HCT116 (cell line): Measurements from ENCODE around the gene SRGAP1. TPM values are rescaled to one million over a fixed set of nuclear protein-coding genes. Genes with fewer than 3 reads are reported as not detected.

Experiments used
- ATAC-seq: fragments of 200-7000 bp; cut with Tn5 transposase; 2 replicates; pipeline ENCODE4 v1.9.1; 2020; ENCODE audit warnings: mild to moderate bottlenecking, moderate library complexity
- BruUV-seq: library from RNA; stranded (reverse); fragments of 400-500 nt; replicated peaks from 2 replicates; lab custom pipeline; 2021; lab: Mats Ljungman, UMichigan
- CTCF ChIA-PET: fragments of 300-600 bp; sonication (Branson Sonifier 250); formaldehyde crosslinking; loops from one replicate; lab custom pipeline; 2021; ENCODE audit warnings: antibody characterized with exemption; lab: Charles Lee
- POLR2A ChIA-PET: fragments of 300-600, 350-600 bp; sonication (Branson Sonifier 250); formaldehyde crosslinking; loops from one replicate; lab custom pipeline; 2021; ENCODE audit warnings: antibody characterized with exemption; lab: Charles Lee
- RAD21 ChIA-PET, 2 experiments: fragments of 300-600 bp; sonication (Branson Sonifier 250); formaldehyde crosslinking; loops; one replicate each; lab custom pipeline; 2023; ENCODE audit warnings: low total read pairs in 2 of 2; ENCODE audit not compliant: uncharacterized antibody in 2 of 2, unreplicated experiment in 2 of 2, low non-redundant PET in 1 of 2; lab: Charles Lee
- DNase-seq: peaks from one replicate; pipeline ENCODE4 v3.0.0-alpha.2; 2010; ENCODE audit warnings: low read depth, low spot score
- H2AFZ ChIP-seq: fragments of 200-600 bp; shearing (Covaris generic), sonication (generic); 2 replicates; pipeline ENCODE4 v1.6.1; 2017; ENCODE audit warnings: low read depth, mixed run types, mixed read lengths, antibody characterized with exemption, low read length; ENCODE audit not compliant: poor library complexity, severe bottlenecking
- H3K27ac ChIP-seq: 2 replicates; pipeline ENCODE4 v1.5.1; 2012; ENCODE audit warnings: low read depth, low read length
- H3K27me3 ChIP-seq: fragments of 200-600 bp; sonication (generic); 2 replicates; pipeline ENCODE4 v1.6.1; 2016; ENCODE audit warnings: mixed run types, low read length, mixed read lengths; ENCODE audit not compliant: insufficient read depth
- H3K36me3 ChIP-seq, 2 experiments: fragments of 200-500 bp in 1 of 2; fragments of 200-600 bp in 1 of 2; sonication (Bioruptor generic) in 1 of 2; sonication (generic) in 1 of 2; 2 replicates each; pipeline versions ENCODE4 v1.5.1 to v1.6.1; 2014 to 2016; ENCODE audit warnings: low read length in 2 of 2, inconsistent platforms in 1 of 2, mixed read lengths in 1 of 2, mixed run types in 1 of 2; ENCODE audit not compliant: insufficient read depth in 2 of 2, control insufficient read depth in 1 of 2
- H3K4me1 ChIP-seq, 2 experiments: fragments of 200-600 bp in 1 of 2; sonication (generic) in 1 of 2; 2 replicates each; pipeline versions ENCODE4 v1.5.1 to v1.6.1; 2012 to 2017; ENCODE audit warnings: low read length in 2 of 2, inconsistent platforms in 1 of 2, mild to moderate bottlenecking in 1 of 2, mixed read lengths in 1 of 2, mixed run types in 1 of 2, moderate library complexity in 1 of 2; ENCODE audit not compliant: insufficient read depth in 2 of 2, control insufficient read depth in 1 of 2
- H3K4me2 ChIP-seq: fragments of 200-600 bp; sonication (generic); 2 replicates; pipeline ENCODE4 v1.6.1; 2017; ENCODE audit warnings: mixed run types, low read length, mixed read lengths
- H3K4me3 ChIP-seq, 2 experiments: fragments of 200-600 bp in 1 of 2; sonication (generic) in 1 of 2; replicated peaks in 1 of 2; 2 replicates each; pipeline ENCODE4 v1.5.1; 2011 to 2016; ENCODE audit warnings: low read length in 2 of 2, control low read depth in 1 of 2, low read depth in 1 of 2, mild to moderate bottlenecking in 1 of 2, mixed read lengths in 1 of 2, mixed run types in 1 of 2
- H3K79me2 ChIP-seq: fragments of 200-600 bp; sonication (generic); 2 replicates; pipeline ENCODE4 v1.6.1; 2017; ENCODE audit warnings: mild to moderate bottlenecking, mixed run types, low read length, moderate library complexity, mixed read lengths; ENCODE audit not compliant: insufficient read depth
- H3K9ac ChIP-seq: fragments of 200-600 bp; sonication (generic); 2 replicates; pipeline ENCODE4 v1.6.1; 2016; ENCODE audit warnings: low read length, mixed read lengths
- H3K9me2 ChIP-seq: fragments of 200-600 bp; sonication (generic), shearing (Covaris generic); 2 replicates; pipeline ENCODE4 v1.6.1; 2017; ENCODE audit warnings: mixed run types, mild to moderate bottlenecking, moderate library complexity; ENCODE audit not compliant: insufficient read depth
- H3K9me3 ChIP-seq, 2 experiments: fragments of 200-500 bp in 1 of 2; fragments of 200-600 bp in 1 of 2; sonication (Bioruptor generic) in 1 of 2; sonication (generic) in 1 of 2; 2 replicates each; pipeline ENCODE4 v1.6.1; 2014 to 2017; ENCODE audit warnings: low read length in 2 of 2, mixed read lengths in 2 of 2, inconsistent platforms in 1 of 2, low read depth in 1 of 2, mild to moderate bottlenecking in 1 of 2, mixed run types in 1 of 2, moderate library complexity in 1 of 2; ENCODE audit not compliant: control insufficient read depth in 1 of 2, insufficient read depth in 1 of 2
- H4K20me1 ChIP-seq: fragments of 200-600 bp; sonication (generic), shearing (Covaris generic); 2 replicates; pipeline ENCODE4 v1.6.1; 2017; ENCODE audit warnings: mixed run types, mild to moderate bottlenecking, moderate library complexity; ENCODE audit not compliant: insufficient read depth
- EGR1 ChIP-seq: IDR thresholded peaks from 2 replicates; pipeline ENCODE4 v1.6.1; 2012; ENCODE audit warnings: low read depth
- ELF1 ChIP-seq: IDR thresholded peaks from 2 replicates; pipeline ENCODE4 v1.6.1; 2012; ENCODE audit warnings: low read depth, borderline replicate concordance
- EZH2phosphoT487 ChIP-seq: fragments of 200-600 bp; IDR thresholded peaks from 2 replicates; pipeline ENCODE4 v1.6.1; 2018; ENCODE audit warnings: antibody characterized with exemption, borderline replicate concordance
- FOSL1 ChIP-seq: IDR thresholded peaks from 2 replicates; pipeline ENCODE4 v1.6.1; 2012; ENCODE audit warnings: low read depth
- JUND ChIP-seq: IDR thresholded peaks from 2 replicates; pipeline ENCODE4 v1.6.1; 2012
- POLR2A ChIP-seq: IDR thresholded peaks from 2 replicates; pipeline ENCODE4 v1.7.0; 2011; ENCODE audit warnings: borderline replicate concordance; ENCODE audit not compliant: insufficient read depth, insufficient read length; ENCODE audit errors: extremely low read depth
- RAD21 ChIP-seq: IDR thresholded peaks from 2 replicates; pipeline ENCODE4 v1.6.1; 2012; ENCODE audit warnings: low read depth, mild to moderate bottlenecking
- SIN3A ChIP-seq: IDR thresholded peaks from 2 replicates; pipeline ENCODE4 v1.6.1; 2012; ENCODE audit warnings: low read depth
- SP1 ChIP-seq: IDR thresholded peaks from 2 replicates; pipeline ENCODE4 v1.6.1; 2012; ENCODE audit warnings: low read depth
- SRF ChIP-seq: IDR thresholded peaks from 2 replicates; pipeline ENCODE4 v1.6.1; 2012; ENCODE audit warnings: low read depth
- ZNF274 ChIP-seq: fragments of 200-500 bp; sonication (Bioruptor generic); IDR thresholded peaks from 2 replicates; pipeline ENCODE4 v1.6.1; 2014; ENCODE audit warnings: mild to moderate bottlenecking, low read depth, low read length, inconsistent platforms
- intact Hi-C: fragments of 100-400 bp; cut with micrococcal nuclease; formaldehyde crosslinking; loops from 2 replicates; pipeline ENCODE4 v1.10.0; 2022
- total RNA-seq: library from RNA; stranded (reverse); gene quantifications from one replicate; pipeline ENCODE4 v1.2.1, GENCODE V29; 2021; ENCODE audit not compliant: unreplicated experiment
- TF ChIP-seq, protein P1 (sequence below): IDR thresholded peaks from 2 replicates; pipeline ENCODE4 v1.6.1; 2012
- TF ChIP-seq, protein P2 (sequence below): IDR thresholded peaks from 2 replicates; pipeline ENCODE4 v1.6.1; 2012; ENCODE audit warnings: low read depth

SRGAP1 gene
- total RNA-seq, 1 experiment from 2014 or later: 16.6 TPM

DNA sequence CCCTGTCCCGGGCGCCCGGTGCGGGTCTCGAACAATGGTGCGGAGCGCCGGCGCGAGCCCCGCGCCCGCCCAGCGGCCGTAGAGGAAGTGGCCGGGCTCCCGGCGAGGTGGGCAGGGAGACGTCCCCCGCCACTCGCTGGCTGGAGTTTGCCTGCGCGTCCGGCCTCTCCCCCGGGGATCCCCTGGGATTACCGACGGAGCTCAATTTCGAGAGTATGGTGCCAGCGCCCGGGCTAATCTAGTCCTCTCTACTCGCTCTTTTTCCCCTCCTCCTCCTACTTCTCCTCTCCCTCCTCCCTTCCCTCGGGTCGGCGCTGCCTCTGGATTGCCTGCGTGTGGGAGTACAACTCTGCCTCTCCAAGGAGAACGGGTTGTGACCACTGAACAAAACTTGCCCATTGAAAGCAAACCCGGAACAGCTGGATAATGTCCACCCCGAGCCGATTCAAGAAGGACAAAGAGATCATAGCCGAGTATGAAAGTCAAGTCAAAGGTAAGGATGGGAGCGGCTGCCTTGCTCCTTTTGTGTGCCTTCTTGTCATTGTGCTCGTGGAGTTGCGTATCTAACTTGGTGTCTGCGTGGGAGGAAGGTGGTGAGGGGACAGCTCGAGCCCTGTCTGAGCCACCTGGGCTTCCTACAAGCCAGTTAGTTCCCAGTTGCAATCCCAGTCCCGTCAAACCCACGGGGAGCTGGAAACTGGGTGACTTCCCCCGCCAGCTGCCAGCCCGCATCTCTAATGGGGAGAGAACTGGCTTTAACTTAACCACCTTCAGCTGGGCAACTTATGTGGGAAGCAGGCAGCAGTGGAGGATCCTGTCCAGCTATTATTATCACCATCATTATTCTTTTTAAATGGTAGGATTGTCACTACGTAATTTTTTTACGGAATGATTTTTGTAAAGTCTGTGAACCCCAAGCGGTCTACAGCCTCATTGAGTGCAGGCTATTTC, at the start of gene SRGAP1 (continued):
- TF ChIP-seq EGR1 (peak; percentile 64), POLR2A (no peak), FOSL1 (no peak)
- TF ChIP-seq, protein P1, sequence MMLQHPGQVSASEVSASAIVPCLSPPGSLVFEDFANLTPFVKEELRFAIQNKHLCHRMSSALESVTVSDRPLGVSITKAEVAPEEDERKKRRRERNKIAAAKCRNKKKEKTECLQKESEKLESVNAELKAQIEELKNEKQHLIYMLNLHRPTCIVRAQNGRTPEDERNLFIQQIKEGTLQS: no peak

DNA sequence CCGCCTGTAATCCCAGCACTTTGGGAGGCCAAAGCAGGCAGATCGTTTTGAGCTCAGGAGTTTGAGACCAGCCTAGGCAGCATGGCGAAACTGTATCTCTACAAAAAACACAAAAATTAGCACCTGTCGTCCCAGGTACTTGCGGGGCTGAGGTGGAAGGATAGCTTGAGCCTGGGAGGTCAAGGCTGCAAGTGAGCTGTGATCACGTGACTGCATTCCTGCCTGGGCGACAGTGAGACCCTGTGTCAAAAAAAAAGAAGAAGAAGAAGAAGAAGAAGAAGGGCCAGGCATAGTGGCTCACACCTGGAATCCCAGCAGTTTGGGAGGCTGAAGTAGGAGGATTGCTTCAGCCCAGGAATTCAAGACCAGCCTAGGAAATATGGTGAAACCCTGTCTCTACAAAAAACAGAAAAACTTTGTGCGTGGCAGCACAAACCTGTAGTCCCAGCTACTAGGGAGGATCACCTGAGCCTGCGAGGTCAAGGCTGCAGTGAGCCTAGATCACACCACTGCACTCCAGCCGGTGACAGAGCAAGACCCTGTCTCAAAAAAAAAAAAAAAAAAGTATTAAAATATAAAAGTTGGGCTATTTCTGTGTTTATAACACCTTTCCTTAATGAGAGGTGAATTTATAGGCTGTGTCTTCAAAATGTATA, 49.3 kb upstream of the SRGAP1 start:
- no peak overlapping the region for H2AFZ ChIP-seq
- no peak overlapping the region for H3K27ac ChIP-seq
- no peak overlapping the region for H3K4me2 ChIP-seq
- POLR2A ChIA-PET: no interaction called here
- H3K79me2 ChIP-seq: no peaks in the 10 kb centered on the region
- no peaks in the 10 kb centered on the region; the same call in 1 of the 2 replicates for H3K9me2 ChIP-seq
- H4K20me1 ChIP-seq: no peaks in the 10 kb centered on the region
- H3K36me3 ChIP-seq: 0 out of 4 replicates have a peak, but pooled peaks cover 0 to 2% of the 10 kb centered on the region in 2 experiments
- no peaks in the 10 kb centered on the region for H3K27me3 ChIP-seq
- DNase-seq (no peak), ATAC-seq (no peak)
- RAD21 ChIA-PET: no interaction called here
- no TSS peak for BruUV-seq
- CTCF ChIA-PET: no interaction called here
- no peaks in the 10 kb centered on the region for H3K9me3 ChIP-seq
- intact Hi-C loops: no loop called here
- TF ChIP-seq ELF1: no peak
- no peak for TF ChIP-seq RAD21
- no peak for TF ChIP-seq SP1
- TF ChIP-seq, protein P2, sequence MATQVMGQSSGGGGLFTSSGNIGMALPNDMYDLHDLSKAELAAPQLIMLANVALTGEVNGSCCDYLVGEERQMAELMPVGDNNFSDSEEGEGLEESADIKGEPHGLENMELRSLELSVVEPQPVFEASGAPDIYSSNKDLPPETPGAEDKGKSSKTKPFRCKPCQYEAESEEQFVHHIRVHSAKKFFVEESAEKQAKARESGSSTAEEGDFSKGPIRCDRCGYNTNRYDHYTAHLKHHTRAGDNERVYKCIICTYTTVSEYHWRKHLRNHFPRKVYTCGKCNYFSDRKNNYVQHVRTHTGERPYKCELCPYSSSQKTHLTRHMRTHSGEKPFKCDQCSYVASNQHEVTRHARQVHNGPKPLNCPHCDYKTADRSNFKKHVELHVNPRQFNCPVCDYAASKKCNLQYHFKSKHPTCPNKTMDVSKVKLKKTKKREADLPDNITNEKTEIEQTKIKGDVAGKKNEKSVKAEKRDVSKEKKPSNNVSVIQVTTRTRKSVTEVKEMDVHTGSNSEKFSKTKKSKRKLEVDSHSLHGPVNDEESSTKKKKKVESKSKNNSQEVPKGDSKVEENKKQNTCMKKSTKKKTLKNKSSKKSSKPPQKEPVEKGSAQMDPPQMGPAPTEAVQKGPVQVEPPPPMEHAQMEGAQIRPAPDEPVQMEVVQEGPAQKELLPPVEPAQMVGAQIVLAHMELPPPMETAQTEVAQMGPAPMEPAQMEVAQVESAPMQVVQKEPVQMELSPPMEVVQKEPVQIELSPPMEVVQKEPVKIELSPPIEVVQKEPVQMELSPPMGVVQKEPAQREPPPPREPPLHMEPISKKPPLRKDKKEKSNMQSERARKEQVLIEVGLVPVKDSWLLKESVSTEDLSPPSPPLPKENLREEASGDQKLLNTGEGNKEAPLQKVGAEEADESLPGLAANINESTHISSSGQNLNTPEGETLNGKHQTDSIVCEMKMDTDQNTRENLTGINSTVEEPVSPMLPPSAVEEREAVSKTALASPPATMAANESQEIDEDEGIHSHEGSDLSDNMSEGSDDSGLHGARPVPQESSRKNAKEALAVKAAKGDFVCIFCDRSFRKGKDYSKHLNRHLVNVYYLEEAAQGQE: no peak
- TF ChIP-seq JUND: no peak
- no peak for TF ChIP-seq SRF
- TF ChIP-seq ZNF274: no peak
- no peak for TF ChIP-seq EZH2phosphoT487
- no peak for TF ChIP-seq SIN3A
- no peak overlapping the region for H3K9ac ChIP-seq
- no peak overlapping the region for H3K4me3 ChIP-seq
- H3K4me1 ChIP-seq: no peaks in the 10 kb centered on the region
